ENCODE data around the gene APOBEC3G.
"Not testable (repeated sequence)": the region's sequence is repeated elsewhere in the genome, so short reads cannot be mapped to it uniquely, and the experiment has no call there.

Gene APOBEC3G

GRCh38 chr22:39077026-39077840, at the start of gene APOBEC3G:
TSS of gene APOBEC3G (plus strand) at chr22:39077275. CDS start at chr22:39077362, 87 bp downstream.
- peak within 1 kb of the TSS; percentile 28; the same call in 1 of the 2 replicates for H3K9ac ChIP-seq (ENCODE audit: low read depth, low read length)
- not testable (repeated sequence) for H3K4me1 ChIP-seq (ENCODE audit: insufficient read depth, low read length); H3K36me3 ChIP-seq (ENCODE audit: insufficient read depth, low read length); H3K9me3 ChIP-seq (ENCODE audit: control insufficient read depth, insufficient read depth, low read length)

GRCh38 chr22:39027717-39028116, 49.4 kb upstream of the APOBEC3G start:
- Histone ChIP-seq H3K4me1 (ENCODE audit: insufficient read depth, low read length) (peaks cover 6% of the 10 kb centered on the region), H3K36me3 (ENCODE audit: insufficient read depth, low read length) (no peaks in the 10 kb centered on the region)

GRCh38 chr22:39028281-39028680, 48.8 kb upstream of the APOBEC3G start:
- no peaks in the 10 kb centered on the region for H3K36me3 ChIP-seq (ENCODE audit: insufficient read depth, low read length)
- peaks cover 6% of the 10 kb centered on the region for H3K4me1 ChIP-seq (ENCODE audit: insufficient read depth, low read length)
- no peak overlapping the region for H3K9ac ChIP-seq (ENCODE audit: low read depth, low read length)
- no peaks in the 10 kb centered on the region for H3K9me3 ChIP-seq (ENCODE audit: control insufficient read depth, insufficient read depth, low read length)

More at GRCh38 chr22:39027717-39028116, 49.4 kb upstream of the APOBEC3G start:
- Histone ChIP-seq H3K9ac (ENCODE audit: low read depth, low read length) (no peak overlapping the region), H3K9me3 (ENCODE audit: control insufficient read depth, insufficient read depth, low read length) (no peaks in the 10 kb centered on the region)

GRCh38 chr22:39029227-39029626, 47.8 kb upstream of the APOBEC3G start:
- Histone ChIP-seq H3K4me1 (ENCODE audit: insufficient read depth, low read length) (peaks cover 6% of the 10 kb centered on the region), H3K9ac (ENCODE audit: low read depth, low read length) (no peak overlapping the region), H3K9me3 (ENCODE audit: control insufficient read depth, insufficient read depth, low read length) (no peaks in the 10 kb centered on the region), H3K36me3 (ENCODE audit: insufficient read depth, low read length) (no peaks in the 10 kb centered on the region)

GRCh38 chr22:39030705-39031104, 46.4 kb upstream of the APOBEC3G start:
- H3K36me3 ChIP-seq (ENCODE audit: insufficient read depth, low read length) = no peaks in the 10 kb centered on the region
- no peak overlapping the region for H3K9ac ChIP-seq (ENCODE audit: low read depth, low read length)
- H3K9me3 ChIP-seq (ENCODE audit: control insufficient read depth, insufficient read depth, low read length) = no peaks in the 10 kb centered on the region
- peaks cover 6% of the 10 kb centered on the region for H3K4me1 ChIP-seq (ENCODE audit: insufficient read depth, low read length)

- H3K9ac ChIP-seq (ENCODE audit: low read depth, low read length) = peak overlapping the region; percentile 40; the same call in 1 of the 2 replicates
- H3K36me3 ChIP-seq (ENCODE audit: insufficient read depth, low read length); H3K9me3 ChIP-seq (ENCODE audit: control insufficient read depth, insufficient read depth, low read length); H3K4me1 ChIP-seq (ENCODE audit: insufficient read depth, low read length): not testable (repeated sequence)
These were observed 45.4 kb upstream of the APOBEC3G start for GRCh38 chr22:39031434-39032295.

GRCh38 chr22:39037071-39037470, 40.0 kb upstream of the APOBEC3G start:
- not testable (repeated sequence) for H3K36me3 ChIP-seq (ENCODE audit: insufficient read depth, low read length); H3K9me3 ChIP-seq (ENCODE audit: control insufficient read depth, insufficient read depth, low read length); H3K9ac ChIP-seq (ENCODE audit: low read depth, low read length)
- peaks cover 15% of the 10 kb centered on the region; the same call in 1 of the 2 replicates for H3K4me1 ChIP-seq (ENCODE audit: insufficient read depth, low read length)

- H3K9me3 ChIP-seq (ENCODE audit: control insufficient read depth, insufficient read depth, low read length) = no peaks in the 10 kb centered on the region
- peaks cover 15% of the 10 kb centered on the region; the same call in 1 of the 2 replicates for H3K4me1 ChIP-seq (ENCODE audit: insufficient read depth, low read length)
- peak overlapping the region; percentile 57 for H3K9ac ChIP-seq (ENCODE audit: low read depth, low read length)
- no peaks in the 10 kb centered on the region for H3K36me3 ChIP-seq (ENCODE audit: insufficient read depth, low read length)
These were observed 37.6 kb upstream of the APOBEC3G start for GRCh38 chr22:39039306-39040126.

- not testable (repeated sequence) for H3K9me3 ChIP-seq (ENCODE audit: control insufficient read depth, insufficient read depth, low read length); H3K36me3 ChIP-seq (ENCODE audit: insufficient read depth, low read length)
- Histone ChIP-seq H3K9ac (ENCODE audit: low read depth, low read length) (peak overlapping the region; percentile 57), H3K4me1 (ENCODE audit: insufficient read depth, low read length) (peaks cover 15% of the 10 kb centered on the region; the same call in 1 of the 2 replicates)
These were observed 36.9 kb upstream of the APOBEC3G start for GRCh38 chr22:39040155-39040537.

- not testable (repeated sequence) for H3K36me3 ChIP-seq (ENCODE audit: insufficient read depth, low read length); H3K9me3 ChIP-seq (ENCODE audit: control insufficient read depth, insufficient read depth, low read length)
- Histone ChIP-seq H3K4me1 (ENCODE audit: insufficient read depth, low read length) (peaks cover 20% of the 10 kb centered on the region; the same call in 1 of the 2 replicates), H3K9ac (ENCODE audit: low read depth, low read length) (peak within 1 kb of the TSS; percentile 75)
These were observed 36.4 kb upstream of the APOBEC3G start, which contains the start of gene APOBEC3F for GRCh38 chr22:39040538-39041296. TSS of gene APOBEC3F (plus strand) at chr22:39040864. CDS start at chr22:39040961, 97 bp downstream.

- Histone ChIP-seq H3K36me3 (ENCODE audit: insufficient read depth, low read length) (no peaks in the 10 kb centered on the region), H3K9ac (ENCODE audit: low read depth, low read length) (no peak overlapping the region; the same call in 1 of the 2 replicates), H3K4me1 (ENCODE audit: insufficient read depth, low read length) (peaks cover 16% of the 10 kb centered on the region; the same call in 1 of the 2 replicates), H3K9me3 (ENCODE audit: control insufficient read depth, insufficient read depth, low read length) (no peaks in the 10 kb centered on the region)
These were observed 35.2 kb upstream of the APOBEC3G start for GRCh38 chr22:39041908-39042307.

- not testable (repeated sequence) for H3K9ac ChIP-seq (ENCODE audit: low read depth, low read length); H3K9me3 ChIP-seq (ENCODE audit: control insufficient read depth, insufficient read depth, low read length); H3K36me3 ChIP-seq (ENCODE audit: insufficient read depth, low read length)
- peaks cover 21% of the 10 kb centered on the region for H3K4me1 ChIP-seq (ENCODE audit: insufficient read depth, low read length)
These were observed 34.0 kb upstream of the APOBEC3G start for GRCh38 chr22:39043063-39043462.

- H3K4me1 ChIP-seq (ENCODE audit: insufficient read depth, low read length) = peaks cover 28% of the 10 kb centered on the region
- H3K36me3 ChIP-seq (ENCODE audit: insufficient read depth, low read length); H3K9me3 ChIP-seq (ENCODE audit: control insufficient read depth, insufficient read depth, low read length); H3K9ac ChIP-seq (ENCODE audit: low read depth, low read length): not testable (repeated sequence)
These were observed 31.9 kb upstream of the APOBEC3G start for GRCh38 chr22:39045136-39045535.
